M059J (cell line): ENCODE data around the gene RASSF7. TPM values are rescaled to one million over a fixed set of nuclear protein-coding genes. Genes with fewer than 3 reads are reported as not detected.

Experiments used
- DNase-seq: peaks from one replicate; pipeline ENCODE4 v3.0.0-alpha.2; 2012; ENCODE audit warnings: low read depth
- total RNA-seq: library from RNA; depleted of rRNA; stranded (reverse); fragments of >200 nt; shearing (Covaris generic); gene quantifications from 2 replicates; pipeline ENCODE4 v1.2.3, GENCODE V29; 2014

RASSF7 gene
- total RNA-seq, 1 experiment from 2014 or later, result 56.0 TPM

GRCh38 chr11:586376-587316 is 25.9 kb downstream of the RASSF7 start:
- DNase-seq, result no peak

- no peak for DNase-seq
Observed at GRCh38 chr11:587546-587945, 26.8 kb downstream of the RASSF7 start.

GRCh38 chr11:587978-588380 is 27.2 kb downstream of the RASSF7 start:
- DNase-seq, result peak; percentile 54

GRCh38 chr11:589798-590197 is 29.0 kb downstream of the RASSF7 start:
- DNase-seq, result no peak

- DNase-seq, result no peak
Observed at GRCh38 chr11:590997-591396, 30.2 kb downstream of the RASSF7 start.

GRCh38 chr11:592501-592900 is 31.7 kb downstream of the RASSF7 start:
- no peak for DNase-seq

- no peak for DNase-seq
Observed at GRCh38 chr11:592918-593317, 32.1 kb downstream of the RASSF7 start.

GRCh38 chr11:593347-593746 is 32.6 kb downstream of the RASSF7 start:
- no peak for DNase-seq

GRCh38 chr11:595400-595799 is 34.6 kb downstream of the RASSF7 start:
- no peak for DNase-seq

GRCh38 chr11:596374-596773 is 35.6 kb downstream of the RASSF7 start:
- DNase-seq, result no peak

GRCh38 chr11:597166-597725 is 36.5 kb downstream of the RASSF7 start:
- no peak for DNase-seq

- no peak for DNase-seq
Observed at GRCh38 chr11:598005-598680, 37.4 kb downstream of the RASSF7 start.

GRCh38 chr11:601573-602245 is 40.9 kb downstream of the RASSF7 start:
- DNase-seq, result no peak

- no peak for DNase-seq
Observed at GRCh38 chr11:603154-603553, 42.4 kb downstream of the RASSF7 start.

- DNase-seq, result no peak
Observed at GRCh38 chr11:605286-606129, 44.7 kb downstream of the RASSF7 start.

- peak; percentile 40 for DNase-seq
Observed at GRCh38 chr11:606245-606644, 45.5 kb downstream of the RASSF7 start.

GRCh38 chr11:607020-607780 is 46.4 kb downstream of the RASSF7 start:
- no peak for DNase-seq

- no peak for DNase-seq
Observed at GRCh38 chr11:607971-608659, 47.3 kb downstream of the RASSF7 start.

GRCh38 chr11:608791-609251 is 48.1 kb downstream of the RASSF7 start:
- no peak for DNase-seq

GRCh38 chr11:609341-609811 is 48.6 kb downstream of the RASSF7 start:
- no peak for DNase-seq
